ENCODE results near the gene HTR6. TPM values are rescaled to one million over a fixed set of nuclear protein-coding genes. Genes with fewer than 3 reads are reported as not detected.

The HTR6 gene
- total RNA-seq, 2 experiments from 2014 or later: 0.10 TPM; not detected in 1

DNA sequence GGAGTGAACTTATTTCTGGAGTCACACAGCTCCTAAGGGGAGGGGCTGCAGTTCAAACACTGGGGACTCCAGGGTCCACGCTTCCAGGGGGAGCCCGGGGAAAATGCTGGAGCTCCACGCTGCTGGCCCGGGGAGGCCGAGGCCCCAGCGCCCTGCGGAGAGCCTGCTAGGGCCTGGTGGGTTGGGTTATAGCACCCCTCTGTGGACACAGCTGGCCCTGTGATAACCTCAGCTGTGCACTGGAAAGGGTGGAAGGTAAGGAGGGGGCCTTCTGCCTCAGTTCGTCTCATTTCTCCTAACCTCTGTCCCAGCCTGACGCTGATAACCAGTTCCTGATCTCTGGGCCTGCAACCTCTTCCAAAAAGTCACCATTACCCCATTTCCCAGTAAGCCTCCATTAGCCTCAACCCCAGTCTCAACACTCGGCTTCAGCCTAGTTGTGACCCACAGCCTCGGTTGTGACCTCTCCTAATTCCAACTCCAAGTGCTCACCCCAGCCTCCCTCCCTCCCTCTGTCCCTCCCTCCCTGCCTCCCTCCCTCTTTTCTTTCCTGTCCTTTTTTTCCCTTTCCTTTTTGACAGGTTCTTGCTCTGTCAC is 13.4 kb upstream of the HTR6 start:
- peak; percentile 55 for DNase-seq
- POLR2A ChIA-PET: no interaction called here
- Mint-ChIP-seq H3K9me3 (no peaks in the 10 kb centered on the region), H3K4me1 (peaks cover 28% of the 10 kb centered on the region), H3K36me3 (ENCODE audit: low read depth) (no peaks in the 10 kb centered on the region), H3K4me3 (no peak overlapping the region), H3K27ac (no peak overlapping the region), H3K27me3 (no peaks in the 10 kb centered on the region)
- CTCF ChIA-PET: interaction anchor here (0.6 to 1.6 kb wide), 13 partner anchors 9 to 503 kb away, joined by 3 to 8 read pairs (median 3); a partner anchor contains a TSS

DNA sequence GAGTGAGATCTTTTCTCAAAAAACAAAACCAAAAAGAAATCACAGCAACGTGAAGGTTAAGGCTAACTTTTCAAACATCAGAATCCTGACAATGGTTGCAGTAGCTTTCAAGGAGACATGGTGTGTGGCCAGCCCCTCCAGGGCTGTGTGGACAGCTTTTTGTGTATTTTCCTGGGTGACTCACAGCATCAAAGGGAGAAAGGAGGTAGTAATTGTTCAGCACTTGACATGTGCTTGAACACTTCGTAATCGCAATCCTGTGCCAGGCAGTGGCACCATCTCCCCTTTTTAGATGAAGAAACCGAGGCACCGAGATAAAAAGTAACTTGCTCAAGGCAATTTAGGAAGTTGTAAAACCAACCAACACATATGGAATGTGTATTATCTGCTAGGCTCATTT is 10.3 kb upstream of the HTR6 start:
- POLR2A ChIA-PET: no interaction called here
- Mint-ChIP-seq H3K4me1 (peaks cover 13% of the 10 kb centered on the region), H3K27me3 (no peaks in the 10 kb centered on the region), H3K4me3 (no peak overlapping the region), H3K27ac (no peak overlapping the region), H3K9me3 (no peaks in the 10 kb centered on the region), H3K36me3 (ENCODE audit: low read depth) (no peaks in the 10 kb centered on the region)
- DNase-seq: no peak
- CTCF ChIA-PET: interaction anchor here (0.6 to 1.7 kb wide), 13 partner anchors 13 to 516 kb away, joined by 3 to 6 read pairs (median 3); partner anchors contain the start of genes EMC1 and MRTO4

DNA sequence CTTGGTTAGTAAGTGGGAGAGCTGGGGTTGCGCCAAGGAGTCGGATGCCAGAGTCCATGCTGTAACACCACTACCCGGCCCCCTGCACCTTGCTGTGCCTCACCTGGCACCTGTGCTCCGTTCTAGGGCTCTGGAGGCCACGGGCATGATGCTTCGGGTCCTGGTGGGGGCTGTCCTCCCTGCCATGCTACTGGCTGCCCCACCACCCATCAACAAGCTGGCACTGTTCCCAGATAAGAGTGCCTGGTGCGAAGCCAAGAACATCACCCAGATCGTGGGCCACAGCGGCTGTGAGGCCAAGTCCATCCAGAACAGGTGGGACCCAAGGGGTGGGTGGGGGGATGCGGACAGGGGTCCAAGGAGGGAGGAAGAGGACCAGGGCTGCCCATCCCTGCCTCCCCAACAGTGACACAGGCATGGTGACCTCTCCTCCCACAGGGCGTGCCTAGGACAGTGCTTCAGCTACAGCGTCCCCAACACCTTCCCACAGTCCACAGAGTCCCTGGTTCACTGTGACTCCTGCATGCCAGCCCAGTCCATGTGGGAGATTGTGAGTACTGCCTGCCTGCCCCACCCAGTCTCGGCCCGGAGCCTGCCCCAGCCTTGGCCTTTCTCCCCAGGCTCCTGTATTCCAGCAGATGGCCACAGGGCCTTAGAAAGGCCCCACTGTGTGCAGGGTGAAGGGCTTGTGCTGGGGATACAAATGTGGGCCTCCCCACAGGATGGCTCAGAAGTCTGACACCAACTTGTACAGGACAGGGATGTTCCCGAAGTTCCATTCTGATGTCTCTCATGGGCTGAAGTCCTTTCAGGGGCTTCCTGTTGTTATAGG is 9.6 kb upstream of the HTR6 start:
- Mint-ChIP-seq H3K27ac (no peak overlapping the region), H3K4me3 (no peak overlapping the region), H3K4me1 (peaks cover 18% of the 10 kb centered on the region), H3K9me3 (no peaks in the 10 kb centered on the region), H3K27me3 (no peaks in the 10 kb centered on the region), H3K36me3 (ENCODE audit: low read depth) (no peaks in the 10 kb centered on the region)
- CTCF ChIA-PET: interaction anchor here (1.1 to 1.2 kb wide), 4 partner anchors 9 to 190 kb away, joined by 3 to 5 read pairs (median 4); no protein-coding TSS in a partner anchor
- POLR2A ChIA-PET: no interaction called here
- DNase-seq: no peak

DNA sequence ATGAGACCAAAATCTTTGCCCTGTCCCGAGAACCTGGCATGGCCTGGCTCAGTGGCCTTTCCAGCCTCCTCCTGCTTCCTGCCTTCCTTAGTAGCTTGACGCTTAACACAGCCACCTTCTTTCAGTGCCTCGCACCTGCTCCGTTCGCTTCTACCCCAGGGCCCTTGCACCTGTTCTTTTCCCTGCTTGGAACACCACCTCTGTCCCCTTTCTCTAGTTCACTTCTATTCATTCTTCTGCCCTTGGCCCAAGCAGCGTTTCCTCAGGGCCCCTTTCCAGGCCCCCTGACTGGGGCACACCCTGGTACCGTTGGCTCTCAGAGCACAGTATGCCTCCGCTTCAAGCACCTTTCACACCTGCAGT is 9.0 kb upstream of the HTR6 start:
- Mint-ChIP-seq H3K27ac (peak overlapping the region; percentile 14), H3K4me3 (no peak overlapping the region), H3K9me3 (no peaks in the 10 kb centered on the region), H3K27me3 (no peaks in the 10 kb centered on the region), H3K36me3 (ENCODE audit: low read depth) (no peaks in the 10 kb centered on the region), H3K4me1 (peaks cover 18% of the 10 kb centered on the region)
- ChIA-PET CTCF (interaction anchor here (0.6 to 1.2 kb wide), 2 partner anchors 10 to 717 kb away, joined by 3 read pairs; no protein-coding TSS in a partner anchor), POLR2A (no interaction called here)
- DNase-seq: no peak

DNA sequence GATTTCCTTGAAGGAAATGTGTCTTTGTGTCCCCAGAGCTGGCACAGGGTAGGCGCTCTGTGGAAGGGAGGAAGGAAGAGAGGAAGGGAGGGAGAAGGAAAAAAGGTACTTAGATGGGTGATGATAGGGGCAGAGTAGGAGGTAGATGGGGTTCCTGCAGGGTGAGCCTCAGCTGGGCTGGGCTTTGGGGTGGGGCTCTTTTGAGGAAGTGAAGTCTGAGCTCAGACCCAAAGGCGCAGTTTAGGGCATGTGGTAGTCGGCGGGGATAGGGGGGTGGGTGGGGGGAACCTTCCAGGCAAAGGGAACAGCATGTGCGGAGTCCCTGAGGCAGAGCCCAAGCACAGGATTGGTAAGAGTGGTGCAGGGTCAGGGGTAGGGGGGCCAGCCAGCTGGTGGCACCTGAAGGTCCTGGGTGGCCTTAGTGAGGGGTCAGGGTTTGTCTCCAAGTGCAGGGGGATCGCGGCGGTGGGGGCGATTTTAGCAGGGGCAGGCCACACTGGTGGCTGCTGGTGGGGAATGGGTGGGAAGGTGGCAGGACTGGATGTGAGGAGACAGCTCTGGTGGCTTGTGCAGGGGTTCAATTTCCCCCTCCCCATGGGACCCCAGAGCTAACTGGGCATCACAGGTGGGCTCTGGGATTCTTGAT is 8.4 kb upstream of the HTR6 start:
- H3K4me3 Mint-ChIP-seq: no peak overlapping the region
- DNase-seq: no peak
- peak overlapping the region; percentile 14 for H3K27ac Mint-ChIP-seq
- H3K4me1 Mint-ChIP-seq: peaks cover 17% of the 10 kb centered on the region
- H3K27me3 Mint-ChIP-seq: no peaks in the 10 kb centered on the region
- H3K9me3 Mint-ChIP-seq: no peaks in the 10 kb centered on the region
- POLR2A ChIA-PET: no interaction called here
- CTCF ChIA-PET: interaction anchor here (0.6 to 1.2 kb wide), 2 partner anchors 10 to 717 kb away, joined by 3 read pairs; no protein-coding TSS in a partner anchor
- no peaks in the 10 kb centered on the region for H3K36me3 Mint-ChIP-seq (ENCODE audit: low read depth)

DNA sequence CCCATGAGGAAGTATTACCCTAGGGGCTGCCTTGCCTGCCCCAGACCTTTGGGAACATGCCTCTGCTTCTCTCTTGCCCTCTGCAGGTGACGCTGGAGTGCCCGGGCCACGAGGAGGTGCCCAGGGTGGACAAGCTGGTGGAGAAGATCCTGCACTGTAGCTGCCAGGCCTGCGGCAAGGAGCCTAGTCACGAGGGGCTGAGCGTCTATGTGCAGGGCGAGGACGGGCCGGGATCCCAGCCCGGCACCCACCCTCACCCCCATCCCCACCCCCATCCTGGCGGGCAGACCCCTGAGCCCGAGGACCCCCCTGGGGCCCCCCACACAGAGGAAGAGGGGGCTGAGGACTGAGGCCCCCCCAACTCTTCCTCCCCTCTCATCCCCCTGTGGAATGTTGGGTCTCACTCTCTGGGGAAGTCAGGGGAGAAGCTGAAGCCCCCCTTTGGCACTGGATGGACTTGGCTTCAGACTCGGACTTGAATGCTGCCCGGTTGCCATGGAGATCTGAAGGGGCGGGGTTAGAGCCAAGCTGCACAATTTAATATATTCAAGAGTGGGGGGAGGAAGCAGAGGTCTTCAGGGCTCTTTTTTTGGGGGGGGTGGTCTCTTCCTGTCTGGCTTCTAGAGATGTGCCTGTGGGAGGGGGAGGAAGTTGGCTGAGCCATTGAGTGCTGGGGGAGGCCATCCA is 7.8 kb upstream of the HTR6 start:
- H3K4me1 Mint-ChIP-seq: peaks cover 20% of the 10 kb centered on the region
- no peak for DNase-seq
- no peak overlapping the region for H3K27ac Mint-ChIP-seq
- no peaks in the 10 kb centered on the region for H3K9me3 Mint-ChIP-seq
- H3K27me3 Mint-ChIP-seq: peaks cover 2% of the 10 kb centered on the region
- CTCF ChIA-PET: interaction anchor here (1.2 kb wide), 1 partner anchor 11 kb away, joined by 3 read pairs; no protein-coding TSS in a partner anchor
- POLR2A ChIA-PET: no interaction called here
- H3K4me3 Mint-ChIP-seq: no peak overlapping the region
- no peaks in the 10 kb centered on the region for H3K36me3 Mint-ChIP-seq (ENCODE audit: low read depth)

DNA sequence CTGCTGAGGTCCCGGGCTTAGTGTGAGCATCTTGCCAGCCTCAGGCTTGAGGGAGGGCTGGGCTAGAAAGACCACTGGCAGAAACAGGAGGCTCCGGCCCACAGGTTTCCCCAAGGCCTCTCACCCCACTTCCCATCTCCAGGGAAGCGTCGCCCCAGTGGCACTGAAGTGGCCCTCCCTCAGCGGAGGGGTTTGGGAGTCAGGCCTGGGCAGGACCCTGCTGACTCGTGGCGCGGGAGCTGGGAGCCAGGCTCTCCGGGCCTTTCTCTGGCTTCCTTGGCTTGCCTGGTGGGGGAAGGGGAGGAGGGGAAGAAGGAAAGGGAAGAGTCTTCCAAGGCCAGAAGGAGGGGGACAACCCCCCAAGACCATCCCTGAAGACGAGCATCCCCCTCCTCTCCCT is 7.2 kb upstream of the HTR6 start:
- Mint-ChIP-seq H3K36me3 (ENCODE audit: low read depth) (no peaks in the 10 kb centered on the region), H3K9me3 (no peaks in the 10 kb centered on the region), H3K4me1 (peaks cover 20% of the 10 kb centered on the region), H3K27me3 (peaks cover 2% of the 10 kb centered on the region), H3K27ac (no peak overlapping the region), H3K4me3 (no peak overlapping the region)
- POLR2A ChIA-PET: no interaction called here
- no peak for DNase-seq
- CTCF ChIA-PET: no interaction called here

DNA sequence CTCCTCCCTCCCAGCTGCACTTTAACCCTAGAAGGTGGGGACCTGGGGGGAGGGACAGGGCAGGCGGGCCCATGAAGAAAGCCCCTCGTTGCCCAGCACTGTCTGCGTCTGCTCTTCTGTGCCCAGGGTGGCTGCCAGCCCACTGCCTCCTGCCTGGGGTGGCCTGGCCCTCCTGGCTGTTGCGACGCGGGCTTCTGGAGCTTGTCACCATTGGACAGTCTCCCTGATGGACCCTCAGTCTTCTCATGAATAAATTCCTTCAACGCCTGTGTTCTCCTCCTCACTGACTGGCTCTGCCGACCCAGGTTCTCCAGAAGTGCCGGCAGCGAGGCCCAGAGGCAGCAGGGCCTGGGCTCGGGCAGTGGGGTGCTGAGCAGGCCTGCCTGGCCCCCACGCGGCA is 6.5 kb upstream of the HTR6 start:
- Mint-ChIP-seq H3K4me1 (peaks cover 20% of the 10 kb centered on the region), H3K4me3 (no peak overlapping the region), H3K27ac (no peak overlapping the region), H3K27me3 (peaks cover 8% of the 10 kb centered on the region), H3K36me3 (ENCODE audit: low read depth) (no peaks in the 10 kb centered on the region), H3K9me3 (no peaks in the 10 kb centered on the region)
- no peak for DNase-seq
- ChIA-PET POLR2A (no interaction called here), CTCF (interaction anchor here (0.5 kb wide), 1 partner anchor 16 kb away, joined by 5 read pairs; no protein-coding TSS in a partner anchor)

DNA sequence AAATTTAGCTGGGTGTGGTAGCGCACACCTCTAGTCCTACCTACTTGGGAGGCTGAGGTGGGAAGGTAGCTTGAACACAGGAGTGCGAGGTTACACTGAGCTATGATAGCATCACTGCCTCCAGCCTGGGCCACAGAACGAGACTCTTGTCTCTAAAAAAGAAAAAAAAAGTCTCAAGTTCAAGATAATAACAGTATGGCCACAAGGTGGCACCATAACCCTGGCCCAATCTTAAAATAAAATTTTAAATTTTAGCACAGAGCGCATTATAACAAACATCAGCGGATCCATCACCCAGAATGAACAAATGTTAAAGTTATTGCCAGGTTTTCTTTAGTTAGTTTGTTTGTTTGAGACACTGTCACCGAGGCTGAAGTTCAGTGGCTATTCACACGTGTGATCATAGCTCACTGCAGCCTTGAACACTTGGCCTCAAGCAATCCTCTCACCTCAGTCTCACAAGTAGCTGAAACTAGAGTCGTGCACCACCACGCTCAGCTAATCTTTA is 2.9 kb upstream of the HTR6 start:
- H3K36me3 Mint-ChIP-seq (ENCODE audit: low read depth): no peaks in the 10 kb centered on the region
- no peak overlapping the region for H3K4me3 Mint-ChIP-seq
- DNase-seq: peak; percentile 54
- CTCF ChIA-PET: interaction anchor here (0.6 to 4.8 kb wide), 18 partner anchors 10 to 748 kb away, joined by 3 to 27 read pairs (median 3); no protein-coding TSS in a partner anchor
- H3K9me3 Mint-ChIP-seq: no peaks in the 10 kb centered on the region
- H3K27ac Mint-ChIP-seq: no peak overlapping the region
- H3K27me3 Mint-ChIP-seq: peaks cover 26% of the 10 kb centered on the region
- POLR2A ChIA-PET: no interaction called here
- peaks cover 21% of the 10 kb centered on the region for H3K4me1 Mint-ChIP-seq

DNA sequence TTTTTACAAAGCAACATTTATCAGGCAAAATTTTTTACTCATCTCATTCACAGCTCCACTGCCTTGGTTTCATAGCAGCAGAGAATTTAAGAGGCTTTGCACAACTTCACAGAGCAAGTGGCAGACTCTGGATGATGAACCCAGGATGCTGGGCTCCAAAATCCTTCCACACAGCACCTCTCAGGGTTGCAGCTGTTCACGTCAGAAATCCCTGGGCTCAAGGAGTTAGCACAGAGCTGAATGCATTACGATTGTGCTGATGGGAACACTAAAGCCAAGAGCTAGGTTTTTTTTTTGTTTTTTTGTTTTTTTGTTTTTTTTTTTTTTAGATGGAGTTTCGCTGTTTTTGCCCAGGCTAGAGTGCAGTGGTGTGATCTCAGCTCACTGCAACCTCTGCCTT is 2.4 kb upstream of the HTR6 start:
- Mint-ChIP-seq H3K4me1 (peaks cover 21% of the 10 kb centered on the region), H3K27me3 (peaks cover 31% of the 10 kb centered on the region), H3K27ac (no peak overlapping the region), H3K9me3 (no peaks in the 10 kb centered on the region), H3K4me3 (no peak overlapping the region), H3K36me3 (ENCODE audit: low read depth) (no peaks in the 10 kb centered on the region)
- ChIA-PET CTCF (interaction anchor here (0.6 to 4.8 kb wide), 18 partner anchors 10 to 749 kb away, joined by 3 to 27 read pairs (median 3); no protein-coding TSS in a partner anchor), POLR2A (no interaction called here)
- no peak for DNase-seq

DNA sequence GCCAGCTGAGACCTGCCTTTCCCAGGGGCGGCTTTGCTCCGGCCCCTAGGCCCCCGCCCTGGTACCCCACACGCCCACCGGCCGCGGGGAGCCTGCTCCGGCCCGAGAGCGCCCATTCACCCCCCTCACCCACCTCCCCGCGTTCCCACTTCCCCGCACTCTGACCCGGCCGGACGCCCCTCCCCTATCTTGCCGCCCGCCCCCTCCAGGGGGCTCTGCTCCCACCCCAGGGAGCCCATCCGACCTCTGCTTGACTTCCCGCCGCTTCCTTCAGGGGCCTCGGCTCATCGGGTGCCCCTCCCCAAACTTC is 466 bp downstream of the HTR6 start:
- CTCF ChIA-PET: no interaction called here
- Mint-ChIP-seq H3K36me3 (ENCODE audit: low read depth) (no peaks in the 10 kb centered on the region), H3K27me3 (peaks cover 32% of the 10 kb centered on the region)

More for the DNA sequence above, 466 bp downstream of the HTR6 start:
- Mint-ChIP-seq H3K4me1 (peaks cover 13% of the 10 kb centered on the region), H3K9me3 (no peaks in the 10 kb centered on the region), H3K27ac (no peak overlapping the region), H3K4me3 (peak overlapping the region; percentile 54)
- DNase-seq: no peak
- POLR2A ChIA-PET: no interaction called here

Measured in activated CD4-positive, alpha-beta T cell treated with anti-CD3 and anti-CD28 coated beads, Interleukin-2, amount 10 ng/mL, durations not matched to agents 7 days and 5 days (primary cell).